IPS-15b (cell line): Measurements from ENCODE around the gene REPS1.

Experiments
- H3K27me3 ChIP-seq: one replicate; pipeline ENCODE4 v1.6.1; 2013; ENCODE audit warnings: low read length; ENCODE audit not compliant: control insufficient read depth, insufficient read depth
- H3K36me3 ChIP-seq: one replicate; pipeline ENCODE4 v1.6.1; 2013; ENCODE audit warnings: low read length; ENCODE audit not compliant: control insufficient read depth, insufficient read depth
- H3K4me1 ChIP-seq: one replicate; pipeline ENCODE4 v1.6.1; 2013; ENCODE audit warnings: mild to moderate bottlenecking, low read length; ENCODE audit not compliant: control insufficient read depth, insufficient read depth
- H3K4me3 ChIP-seq: one replicate; pipeline ENCODE4 v1.5.1; 2013; ENCODE audit warnings: low read depth, low read length
- H3K9ac ChIP-seq: one replicate; pipeline ENCODE4 v1.6.1; 2013; ENCODE audit warnings: low read depth, mild to moderate bottlenecking, low read length
- H3K9me3 ChIP-seq: one replicate; pipeline ENCODE4 v1.6.1; 2013; ENCODE audit warnings: mild to moderate bottlenecking, low read length; ENCODE audit not compliant: control insufficient read depth, insufficient read depth

REPS1 gene

GRCh38 chr6:138865480-138866109, 122.5 kb downstream of the REPS1 start:
- Histone ChIP-seq H3K9me3 (no peaks in the 10 kb centered on the region), H3K27me3 (no peaks in the 10 kb centered on the region), H3K4me1 (no peaks in the 10 kb centered on the region), H3K4me3 (no peak overlapping the region), H3K9ac (no peak overlapping the region), H3K36me3 (no peaks in the 10 kb centered on the region)

DNA sequence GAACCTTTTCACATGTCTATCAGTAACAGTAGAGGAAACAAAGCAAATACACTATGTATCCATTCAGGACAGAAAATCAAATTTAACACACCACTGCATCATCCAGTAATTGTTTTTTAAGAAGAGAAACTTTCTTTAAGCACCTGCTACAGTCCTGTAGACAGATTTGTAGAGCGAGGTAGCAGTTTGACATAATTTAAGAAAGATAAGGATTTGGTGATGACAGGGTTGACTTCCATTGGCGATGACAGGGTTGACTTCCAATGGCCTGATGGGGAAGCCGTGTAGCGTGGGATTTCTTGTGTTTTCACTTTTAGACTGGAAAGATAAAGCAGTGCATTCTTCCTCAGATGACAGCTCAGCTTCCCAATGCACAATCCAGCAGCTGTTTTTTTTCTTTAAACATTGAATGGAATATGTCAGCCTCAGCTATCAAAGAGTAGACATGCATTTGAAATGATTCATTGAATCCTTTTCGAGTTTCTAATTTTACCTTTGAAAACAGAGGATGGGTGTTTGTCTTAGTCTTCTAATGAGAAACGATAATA, 123.6 kb downstream of the REPS1 start:
- Histone ChIP-seq H3K4me3 (no peak overlapping the region), H3K4me1 (no peaks in the 10 kb centered on the region), H3K27me3 (no peaks in the 10 kb centered on the region), H3K36me3 (no peaks in the 10 kb centered on the region), H3K9me3 (no peaks in the 10 kb centered on the region), H3K9ac (no peak overlapping the region)

- Histone ChIP-seq H3K36me3 (no peaks in the 10 kb centered on the region), H3K4me3 (no peak overlapping the region), H3K27me3 (no peaks in the 10 kb centered on the region), H3K4me1 (no peaks in the 10 kb centered on the region), H3K9me3 (no peaks in the 10 kb centered on the region), H3K9ac (no peak overlapping the region)
Observed at GRCh38 chr6:138863321-138863720, 124.7 kb downstream of the REPS1 start.

DNA sequence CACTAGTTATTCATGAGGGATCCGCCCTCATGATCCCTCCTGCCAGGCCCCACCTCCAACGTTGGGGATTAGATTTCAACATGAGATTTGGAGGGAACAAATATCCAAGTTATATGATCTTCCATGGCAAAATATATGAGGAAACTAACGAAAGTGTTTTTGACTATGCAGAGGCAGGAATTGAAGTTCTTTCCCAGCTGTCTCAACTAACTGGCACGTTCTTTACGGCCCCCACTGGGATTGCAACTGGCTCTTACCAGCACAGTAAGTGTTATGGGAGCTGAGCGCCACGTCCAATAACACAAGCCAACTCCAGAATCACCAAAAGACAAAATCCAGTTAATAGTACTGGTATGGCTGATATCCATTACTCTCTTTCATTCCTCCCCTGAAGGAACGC, 125.6 kb downstream of the REPS1 start:
- no peaks in the 10 kb centered on the region for H3K9me3 ChIP-seq
- no peak overlapping the region for H3K9ac ChIP-seq
- no peaks in the 10 kb centered on the region for H3K27me3 ChIP-seq
- no peaks in the 10 kb centered on the region for H3K4me1 ChIP-seq
- no peak overlapping the region for H3K4me3 ChIP-seq
- H3K36me3 ChIP-seq: no peaks in the 10 kb centered on the region

DNA sequence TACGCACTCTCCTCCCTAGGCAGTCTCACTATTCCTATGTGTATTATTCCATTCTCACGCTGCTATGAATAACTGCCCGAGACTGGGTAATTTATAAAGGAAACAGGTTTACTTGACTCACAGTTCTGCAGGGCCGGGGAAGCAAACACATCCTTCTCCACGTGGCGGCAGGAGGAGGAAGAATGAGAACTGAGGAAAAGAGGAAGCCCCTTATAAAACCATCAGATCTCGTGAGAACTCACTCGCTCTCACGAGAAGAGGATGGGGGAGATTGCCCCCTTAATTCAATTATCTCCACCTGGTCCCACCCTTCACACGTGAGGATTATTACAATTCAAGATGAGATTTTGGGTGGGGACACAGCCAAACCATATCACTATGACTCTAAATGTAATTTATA, 130.3 kb downstream of the REPS1 start:
- Histone ChIP-seq H3K4me3 (no peak overlapping the region), H3K36me3 (no peaks in the 10 kb centered on the region), H3K27me3 (no peaks in the 10 kb centered on the region), H3K9me3 (no peaks in the 10 kb centered on the region), H3K4me1 (no peaks in the 10 kb centered on the region), H3K9ac (no peak overlapping the region)

DNA sequence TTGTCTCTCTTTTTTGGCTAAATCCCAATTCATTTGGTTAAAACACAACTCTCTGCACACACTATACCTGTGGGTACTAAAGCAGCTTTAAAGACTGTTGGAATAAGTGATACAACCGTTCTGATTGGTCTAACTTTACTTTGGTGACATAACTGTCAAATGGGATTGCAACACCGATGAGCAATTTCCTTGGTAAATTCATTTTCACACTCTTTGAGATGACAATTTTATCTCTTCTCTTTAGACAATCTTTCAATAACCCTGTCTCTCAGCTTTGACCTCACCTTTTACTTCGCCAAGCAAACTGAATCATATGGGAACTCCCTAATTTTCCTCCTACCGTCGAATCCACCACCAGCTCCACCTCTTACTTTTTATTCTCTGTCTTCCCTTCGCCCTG, 131.4 kb downstream of the REPS1 start:
- Histone ChIP-seq H3K4me3 (no peak overlapping the region), H3K36me3 (no peaks in the 10 kb centered on the region), H3K4me1 (no peaks in the 10 kb centered on the region), H3K9me3 (no peaks in the 10 kb centered on the region), H3K9ac (no peak overlapping the region), H3K27me3 (no peaks in the 10 kb centered on the region)
